HL-60 (cell line): Measurements from ENCODE around the gene UBAP2.

ENCODE experiments used
- CTCF ChIP-seq: IDR thresholded peaks from one replicate; pipeline ENCODE4 v1.5.1; 2011; ENCODE audit warnings: low read length, control low read depth, inconsistent platforms; ENCODE audit not compliant: insufficient read depth
- GABPA ChIP-seq: IDR thresholded peaks from 2 replicates; pipeline ENCODE4 v1.6.1; 2012; ENCODE audit warnings: low read depth
- POLR2AphosphoS5 ChIP-seq: IDR thresholded peaks from 2 replicates; pipeline ENCODE4 v1.6.1; 2012; ENCODE audit warnings: low read depth
- REST ChIP-seq: IDR thresholded peaks from 2 replicates; pipeline ENCODE4 v1.6.1; 2012; ENCODE audit warnings: low read depth; ENCODE audit not compliant: insufficient replicate concordance

- TF ChIP-seq POLR2AphosphoS5 (no peak), CTCF (no peak), GABPA (no peak), REST (no peak)
Observed at GRCh38 chr9:33956544-33956943, 92.1 kb downstream of the UBAP2 start.
